ENCODE results near the gene SLC23A1. TPM values are rescaled to one million over a fixed set of nuclear protein-coding genes. Genes with fewer than 3 reads are reported as not detected.
"Not testable (repeated sequence)": the region's sequence is repeated elsewhere in the genome, so short reads cannot be mapped to it uniquely, and the experiment has no call there.

Gene SLC23A1
- total RNA-seq, 1 donor from 2014 or later: not detected

DNA sequence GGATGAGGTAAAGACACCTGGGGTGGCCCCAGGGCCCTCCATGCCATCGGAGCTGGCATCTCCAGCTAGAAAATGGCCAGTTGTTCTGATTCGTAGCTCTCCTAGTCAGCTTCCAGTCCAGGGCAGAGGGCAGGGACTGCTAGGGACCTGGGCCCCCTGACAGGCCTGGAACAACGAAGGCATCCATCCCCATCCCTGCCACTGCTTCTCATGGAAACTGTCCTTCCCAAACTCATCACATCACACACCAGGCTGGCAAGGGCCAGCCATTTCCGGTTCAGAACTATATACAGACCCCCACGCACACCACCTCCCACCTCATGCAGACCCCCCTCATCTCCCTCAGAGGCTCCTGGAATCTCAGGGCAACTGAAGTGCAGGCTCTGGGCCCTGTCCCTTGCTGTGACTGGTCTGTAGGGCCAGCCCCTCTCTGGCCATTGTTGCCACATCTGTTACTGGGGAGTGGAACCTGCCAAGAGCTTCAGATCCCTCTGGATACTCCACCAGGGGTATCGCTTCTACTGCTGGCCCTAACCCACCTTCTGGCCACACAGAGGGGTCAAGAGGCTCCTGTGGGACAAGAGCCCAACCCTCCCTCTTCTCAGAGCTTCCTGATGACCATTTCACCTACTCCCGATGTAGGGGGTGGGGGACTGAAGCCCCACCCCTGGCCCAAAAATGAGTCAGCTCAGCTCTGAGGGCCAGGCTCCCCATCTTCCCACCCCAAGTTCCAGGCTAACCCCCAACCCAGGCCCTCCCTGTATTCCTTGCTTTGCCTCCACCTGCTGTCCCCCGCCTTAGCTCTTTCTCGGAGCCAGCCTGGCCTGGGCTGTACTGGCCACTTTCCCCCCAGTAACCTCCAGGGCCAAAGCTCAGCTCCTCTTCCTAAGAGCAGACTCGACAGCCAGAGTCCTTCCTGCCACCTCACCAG, 7.8 kb upstream of the SLC23A1 start:
- DNase-seq (ENCODE audit: extremely low read depth, low read depth, low spot score): no peak

GRCh38 chr5:139389701-139390638, 6.9 kb upstream of the SLC23A1 start, which contains the start of gene MZB1:
Gene MZB1 (minus strand): TSS chr5:139389913. CDS start chr5:139389856, 57 bp downstream.
- no peak for DNase-seq (ENCODE audit: extremely low read depth, low read depth, low spot score)

DNA sequence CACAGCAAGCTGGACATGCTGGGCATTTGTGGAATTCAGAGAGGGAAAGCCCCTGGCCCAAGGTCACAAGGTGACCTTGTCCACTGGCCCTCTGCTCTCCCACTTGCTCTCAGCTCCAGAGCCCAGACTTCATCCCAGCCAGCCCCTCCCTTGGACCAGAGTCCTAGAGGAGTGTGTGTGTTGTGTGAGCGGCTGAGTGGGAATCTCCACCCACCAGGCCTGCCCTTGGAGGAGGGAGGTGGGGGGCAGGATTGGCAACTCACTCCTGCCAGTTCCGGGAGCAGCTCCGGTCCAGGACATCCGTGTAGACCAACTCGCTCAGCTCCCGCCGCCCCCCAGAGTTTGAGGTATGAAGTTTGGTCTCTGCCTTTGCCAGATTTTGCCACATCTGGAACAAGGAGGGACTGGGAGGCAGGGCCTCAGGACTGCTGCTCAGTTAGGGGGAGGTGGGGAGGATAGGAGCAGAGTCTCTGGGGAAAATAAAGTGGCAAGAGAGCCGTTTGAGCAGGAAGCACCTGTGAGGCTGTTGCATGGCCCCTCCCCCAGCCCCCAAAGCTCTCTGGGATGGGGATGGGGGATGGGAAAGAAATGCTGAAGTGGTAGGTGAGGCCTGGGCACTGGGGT, 5.2 kb upstream of the SLC23A1 start:
- no peak for DNase-seq (ENCODE audit: extremely low read depth, low read depth, low spot score)

- DNase-seq (ENCODE audit: extremely low read depth, low read depth, low spot score): no peak
These were observed 4.6 kb upstream of the SLC23A1 start for GRCh38 chr5:139387611-139388197.

GRCh38 chr5:139386956-139387355, 3.9 kb upstream of the SLC23A1 start:
- DNase-seq (ENCODE audit: extremely low read depth, low read depth, low spot score): not testable (repeated sequence)

GRCh38 chr5:139386050-139386438, 2.9 kb upstream of the SLC23A1 start:
- no peak for DNase-seq (ENCODE audit: extremely low read depth, low read depth, low spot score)

DNA sequence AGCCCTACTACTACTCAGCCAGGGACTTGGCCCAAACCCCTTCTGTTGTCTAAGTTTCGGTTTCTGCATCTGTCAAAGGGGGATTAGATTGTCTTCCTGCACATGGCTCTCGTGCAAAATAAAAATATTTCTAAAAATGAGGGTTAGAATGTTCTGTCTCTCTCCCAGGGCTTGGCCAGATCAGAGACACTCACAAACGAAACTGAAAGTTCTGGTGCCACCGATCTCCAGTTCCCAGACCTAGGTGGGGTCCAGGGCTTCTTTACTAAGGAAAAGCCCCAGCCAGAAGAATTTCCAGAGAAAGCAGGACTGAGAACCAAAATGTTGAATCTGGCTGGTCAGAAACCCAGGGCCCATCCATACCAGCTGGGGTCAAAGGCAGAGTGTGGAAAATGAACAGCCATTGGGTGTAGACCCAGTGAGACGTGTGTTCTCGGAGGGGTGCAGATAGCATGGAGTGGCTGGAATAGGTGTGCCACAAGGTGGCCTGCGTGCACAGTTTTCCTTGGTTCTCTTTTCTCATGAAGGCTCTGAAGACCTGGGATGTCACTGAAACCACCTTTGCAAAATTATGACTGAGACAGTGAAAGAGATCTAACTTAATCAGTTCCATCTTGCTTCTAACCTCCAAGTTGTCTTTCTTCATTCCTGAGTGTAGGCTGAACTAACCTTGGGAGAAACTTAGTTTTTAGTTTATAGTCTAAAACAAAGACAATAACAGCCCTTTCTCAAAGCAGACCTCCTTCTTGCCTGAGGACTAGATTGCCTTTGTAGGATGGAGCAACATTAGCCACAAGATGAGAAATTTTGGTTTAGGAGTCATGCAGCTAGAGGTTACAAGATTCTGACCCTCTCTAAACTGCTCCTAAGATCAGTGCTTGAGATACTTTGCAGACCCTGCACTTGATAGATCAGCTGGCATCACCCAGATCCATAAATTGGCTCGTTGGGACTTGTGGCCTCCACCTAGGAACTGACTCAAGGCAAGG, 2.3 kb upstream of the SLC23A1 start:
- DNase-seq (ENCODE audit: extremely low read depth, low read depth, low spot score): no peak

- no peak for DNase-seq (ENCODE audit: extremely low read depth, low read depth, low spot score)
These were observed 1.5 kb upstream of the SLC23A1 start for GRCh38 chr5:139384591-139385051.

DNA sequence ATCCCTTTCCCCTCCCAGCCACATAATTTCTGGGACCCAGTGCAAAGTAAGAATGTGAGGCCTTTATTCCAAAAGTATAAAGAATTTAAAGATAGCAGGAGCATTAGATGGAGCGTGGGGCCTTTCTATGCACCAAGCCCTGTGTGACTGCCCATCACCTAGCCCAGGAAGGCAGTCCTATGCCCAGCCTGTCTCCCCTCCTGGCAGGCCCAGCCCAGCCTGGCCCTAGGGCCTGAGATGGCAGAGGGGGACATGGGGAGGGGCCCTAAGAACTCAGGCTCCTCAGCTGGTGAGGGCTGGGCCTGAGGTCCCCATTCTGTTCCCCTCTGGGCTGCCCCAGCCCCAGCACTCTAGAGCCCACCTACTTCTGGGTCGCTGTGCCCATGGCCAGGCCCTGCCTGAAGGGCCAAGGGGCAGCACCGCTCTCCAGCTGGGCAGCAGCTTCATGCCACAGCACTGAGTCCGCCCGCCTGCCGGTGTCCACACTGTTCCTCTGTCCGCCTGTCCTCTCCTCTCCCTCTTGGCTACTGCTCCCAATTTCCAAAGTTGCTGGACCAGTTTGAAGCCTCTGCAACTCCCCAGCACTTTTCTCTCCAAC, 995 bp upstream of the SLC23A1 start:
- no peak for DNase-seq (ENCODE audit: extremely low read depth, low read depth, low spot score)

GRCh38 chr5:139382807-139383206, 290 bp downstream of the SLC23A1 start:
- no peak for DNase-seq (ENCODE audit: extremely low read depth, low read depth, low spot score)

GRCh38 chr5:139381837-139382761, 998 bp downstream of the SLC23A1 start:
- DNase-seq (ENCODE audit: extremely low read depth, low read depth, low spot score): no peak

- no peak for DNase-seq (ENCODE audit: extremely low read depth, low read depth, low spot score)
These were observed 3.3 kb downstream of the SLC23A1 start for GRCh38 chr5:139379626-139380449.

DNA sequence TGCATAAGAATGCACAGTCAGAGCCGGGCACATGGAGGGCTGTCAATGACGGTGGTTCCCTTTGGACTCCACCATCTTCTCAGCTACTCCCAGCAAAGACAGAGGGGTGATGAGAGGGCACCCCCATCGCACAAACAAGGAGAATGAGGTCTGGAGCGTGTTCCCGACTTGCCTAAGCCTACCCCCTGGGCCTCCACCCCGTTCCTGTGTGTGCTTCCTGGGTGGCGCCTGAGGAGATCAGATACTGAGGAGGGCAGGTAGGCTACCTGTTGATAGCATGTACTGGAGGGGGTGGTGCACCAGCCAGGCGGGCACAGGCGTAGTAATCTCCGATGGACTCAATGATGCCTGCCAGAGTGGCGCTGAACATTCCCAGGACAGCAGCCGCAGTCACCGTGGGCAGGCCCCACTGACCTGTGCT, 4.1 kb downstream of the SLC23A1 start:
- DNase-seq (ENCODE audit: extremely low read depth, low read depth, low spot score): no peak

DNA sequence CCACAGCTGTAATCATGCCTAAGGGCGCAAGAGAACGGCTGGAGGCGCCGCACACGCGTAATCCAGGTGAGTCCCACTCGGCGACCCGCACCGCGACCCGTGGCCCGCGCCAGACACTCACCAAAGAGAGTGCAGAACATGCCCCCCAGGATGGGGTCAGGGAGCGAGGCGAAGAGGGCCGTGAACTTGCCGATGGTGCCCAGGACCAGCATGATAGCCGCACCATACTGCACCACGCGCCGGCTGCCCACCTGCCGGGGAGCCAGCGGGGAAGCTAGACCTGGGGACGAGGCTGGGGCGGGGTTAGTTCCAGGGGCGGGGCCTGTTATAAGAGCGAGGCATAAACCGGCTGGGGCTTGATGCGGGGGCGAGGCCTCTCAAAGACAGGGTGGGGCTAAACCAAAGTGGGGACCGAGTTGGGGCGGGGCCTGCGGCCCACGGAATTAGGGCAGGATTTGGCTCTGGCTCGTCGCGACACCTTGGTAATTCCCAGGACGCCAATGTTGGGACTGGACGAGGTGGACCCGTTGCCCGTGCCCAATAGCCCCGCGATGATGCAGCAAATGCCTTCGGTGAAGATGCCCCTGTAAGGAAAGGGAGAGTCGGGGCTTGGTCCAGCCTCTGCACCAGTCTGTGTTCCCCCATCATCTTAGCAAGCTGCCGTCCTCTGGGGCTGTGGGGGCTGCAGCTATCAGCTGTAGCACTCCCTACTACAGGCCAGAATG, 4.8 kb downstream of the SLC23A1 start:
- DNase-seq (ENCODE audit: extremely low read depth, low read depth, low spot score): no peak

GRCh38 chr5:139377226-139377625, 5.9 kb downstream of the SLC23A1 start:
- no peak for DNase-seq (ENCODE audit: extremely low read depth, low read depth, low spot score)

GRCh38 chr5:139376364-139376763, 6.7 kb downstream of the SLC23A1 start:
- DNase-seq (ENCODE audit: extremely low read depth, low read depth, low spot score): no peak
